GM21526 (cell line): Measurements from ENCODE around the gene GOLGA3.
"Not testable (repeated sequence)": the region's sequence is repeated elsewhere in the genome, so short reads cannot be mapped to it uniquely, and the experiment has no call there.

ENCODE experiments used
- ATAC-seq: cut with Tn5 transposase; IDR thresholded peaks from one replicate; pipeline ENCODE4 v1.9.1; 2021; ENCODE audit warnings: moderate library complexity; ENCODE audit not compliant: unreplicated experiment, low FRiP score

Gene GOLGA3

DNA sequence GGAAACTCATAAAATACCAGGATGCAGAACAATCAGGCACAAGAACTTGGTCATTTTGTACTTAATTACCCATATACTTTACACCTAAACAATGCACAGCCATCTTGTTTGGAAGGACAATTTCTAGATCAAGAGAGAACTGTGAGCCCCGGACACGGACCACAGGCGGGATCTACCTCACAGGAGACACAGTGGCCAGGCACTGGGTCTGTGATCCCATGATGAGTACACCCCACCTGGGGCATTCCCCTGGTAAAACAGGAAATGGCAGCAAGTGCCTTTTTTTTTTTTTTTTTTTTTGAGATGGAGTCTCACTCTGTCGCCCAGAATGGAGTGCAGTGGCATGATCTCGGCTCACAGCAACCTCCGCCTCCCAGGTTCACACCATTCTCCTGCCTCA, 15.2 kb downstream of the GOLGA3 start:
- ATAC-seq, result no peak

DNA sequence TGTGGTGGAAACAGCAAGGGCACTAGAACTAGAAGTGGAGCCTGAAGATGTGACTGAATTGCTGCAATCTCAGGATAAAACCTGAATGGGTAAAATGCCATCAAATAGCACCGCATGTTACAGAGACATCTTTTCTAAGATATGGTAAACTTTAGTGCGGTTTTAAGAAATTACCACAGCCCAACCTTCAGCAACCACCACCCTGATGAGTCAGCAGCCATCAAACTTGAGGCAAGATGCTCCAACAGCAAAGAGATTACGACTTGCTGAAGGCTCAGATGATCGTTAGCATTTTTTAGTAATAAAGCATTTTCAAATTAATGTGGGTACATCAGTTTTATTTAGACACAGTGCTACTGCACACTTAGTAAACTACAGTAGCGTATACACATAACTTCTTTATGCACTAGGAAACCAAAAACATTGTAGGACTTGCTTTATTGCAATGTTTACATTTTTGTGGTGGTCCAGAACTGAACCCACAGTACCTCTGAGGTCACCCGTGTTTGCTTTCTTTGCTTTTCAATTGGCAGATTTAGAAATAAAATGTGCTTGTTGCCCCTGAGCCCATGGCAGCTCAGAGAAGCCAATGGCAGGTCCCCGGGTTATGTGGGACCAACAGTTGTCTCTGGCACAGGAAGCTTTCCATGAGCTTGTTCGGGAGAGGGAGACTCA, 15.9 kb downstream of the GOLGA3 start:
- ATAC-seq, result no peak

DNA sequence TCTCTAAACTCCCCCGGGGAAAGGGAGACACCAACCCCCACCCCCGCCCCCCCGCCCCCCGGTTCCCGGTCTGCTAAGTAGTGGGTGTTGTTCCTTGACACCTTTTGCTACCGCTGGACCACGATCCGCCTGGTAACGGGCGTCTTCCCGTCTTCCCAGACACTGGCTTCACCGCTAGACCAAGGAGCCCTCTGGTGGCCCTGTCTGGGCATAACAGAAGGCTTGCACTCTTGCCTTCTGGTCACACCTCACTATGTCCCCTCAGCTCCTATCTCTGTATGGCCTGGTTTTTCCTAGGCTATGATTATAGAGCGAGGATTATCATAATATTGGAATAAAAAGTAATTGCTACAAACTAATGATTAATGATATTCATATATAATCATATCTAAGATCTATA, 19.3 kb downstream of the GOLGA3 start:
- not testable (repeated sequence) for ATAC-seq

DNA sequence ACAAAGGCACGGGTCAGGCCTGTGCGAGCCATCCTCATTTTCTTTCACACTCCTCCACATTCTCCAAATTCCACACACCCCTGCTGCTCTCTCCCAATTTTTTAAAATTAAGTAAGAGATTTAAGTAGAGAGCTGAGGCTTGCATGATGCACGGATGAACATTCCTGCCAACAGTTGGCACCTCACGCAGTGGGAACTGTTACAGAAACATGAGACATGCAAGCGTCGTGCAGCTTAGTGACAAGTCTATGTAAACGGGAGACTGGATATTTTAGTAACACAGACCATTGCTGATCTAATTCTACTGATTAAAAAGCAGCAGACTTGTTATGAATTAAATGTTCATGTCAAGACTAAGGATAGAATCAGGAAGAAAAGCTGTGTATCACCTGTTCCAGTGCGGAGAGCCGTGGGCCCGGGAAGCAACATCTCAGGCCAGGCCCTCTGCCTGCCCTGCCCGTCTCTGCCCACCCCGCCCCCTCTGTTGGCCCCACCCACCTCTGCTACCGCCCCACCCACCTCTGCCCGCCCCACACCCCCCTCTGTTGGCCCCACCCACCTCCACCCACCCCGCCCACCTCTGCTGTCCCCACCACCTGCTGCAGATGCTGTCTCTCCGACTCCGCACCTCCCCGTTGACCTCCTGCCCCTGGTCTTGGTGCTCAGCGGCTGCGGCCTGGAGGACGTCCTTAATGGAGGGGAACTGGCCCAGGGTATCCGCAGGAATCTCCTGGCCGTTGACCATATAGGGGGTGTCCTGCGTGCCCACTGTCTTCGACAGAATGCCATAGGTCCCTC, 21.2 kb downstream of the GOLGA3 start:
- ATAC-seq, result no peak

DNA sequence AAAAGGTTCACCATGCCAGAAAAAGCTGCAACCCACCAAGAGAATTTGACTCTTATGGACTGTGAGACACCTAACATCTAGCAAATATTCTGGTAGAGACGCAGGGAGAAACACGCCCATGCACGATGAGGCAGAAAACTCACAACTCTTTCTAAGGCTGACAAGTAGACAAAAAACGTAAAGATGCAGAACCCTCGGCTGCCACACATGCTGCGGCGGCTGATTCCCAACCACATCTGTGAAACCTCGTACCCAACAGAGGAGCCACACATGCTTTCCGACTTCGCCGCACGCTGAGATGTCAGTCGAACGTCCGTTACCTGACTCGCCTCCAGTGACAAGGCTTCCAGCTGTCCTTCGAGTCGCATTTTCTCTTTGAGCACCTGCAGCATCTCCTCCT, 21.8 kb downstream of the GOLGA3 start:
- ATAC-seq, result no peak

DNA sequence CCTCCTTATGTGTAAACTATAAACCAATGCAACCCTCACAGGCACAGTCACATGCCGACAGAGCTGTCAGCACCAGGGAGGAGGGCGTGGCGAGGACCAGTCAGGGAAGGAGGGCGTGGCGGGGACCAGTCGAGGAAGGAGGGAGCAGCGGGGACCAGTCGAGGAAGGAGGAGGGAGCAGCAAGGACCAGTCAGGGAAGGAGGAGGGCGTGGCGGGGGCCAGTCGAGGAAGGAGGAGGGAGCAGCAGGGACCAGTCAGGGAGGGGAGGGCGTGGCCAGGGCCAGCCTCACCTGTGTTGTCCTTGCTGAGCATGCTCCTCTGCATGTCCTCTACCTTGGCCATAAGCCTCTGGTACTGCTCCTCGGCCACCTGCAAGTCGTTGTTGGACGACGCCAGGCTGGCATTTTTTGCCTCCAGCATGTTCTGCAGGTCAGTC, 24.2 kb downstream of the GOLGA3 start:
- ATAC-seq, result no peak

DNA sequence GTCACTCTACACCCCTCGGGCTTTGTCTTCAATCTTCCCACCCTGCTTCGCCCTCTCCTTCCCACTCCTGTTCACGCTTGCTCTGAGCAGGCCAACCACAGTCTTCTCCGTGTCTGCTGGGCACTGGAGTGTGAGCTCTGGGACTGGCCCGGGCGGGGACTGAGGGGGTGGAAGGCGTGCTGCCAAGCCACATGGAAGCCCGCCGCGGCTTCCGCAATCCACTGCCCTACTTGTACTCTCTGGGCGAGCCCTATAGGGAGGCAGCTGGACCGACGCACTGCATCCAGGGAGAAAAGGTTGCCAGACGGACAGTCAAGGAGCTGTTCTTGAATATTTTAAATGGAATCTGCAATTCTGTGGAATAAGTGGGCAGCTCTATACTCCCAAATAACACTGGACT, 24.8 kb downstream of the GOLGA3 start:
- ATAC-seq, result no peak

DNA sequence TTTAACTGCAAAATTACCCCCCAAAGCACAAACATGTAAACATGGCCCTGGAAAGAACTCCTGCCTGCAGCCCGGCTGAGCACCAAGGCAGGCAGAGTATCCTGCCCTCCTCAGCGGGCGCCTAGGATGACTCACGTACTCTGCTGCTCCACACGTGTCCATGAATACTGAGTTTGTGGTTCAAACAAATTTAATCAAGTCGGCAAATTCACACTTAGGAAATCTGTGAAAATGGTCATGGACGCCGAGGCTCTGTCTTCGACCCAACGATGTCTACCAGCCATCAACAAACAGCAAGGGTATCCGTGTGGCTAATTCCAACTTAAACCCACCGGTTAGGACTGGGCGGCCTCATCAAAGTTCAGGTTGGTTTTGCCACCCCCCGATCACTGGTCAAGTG, 25.5 kb downstream of the GOLGA3 start:
- ATAC-seq, result no peak

DNA sequence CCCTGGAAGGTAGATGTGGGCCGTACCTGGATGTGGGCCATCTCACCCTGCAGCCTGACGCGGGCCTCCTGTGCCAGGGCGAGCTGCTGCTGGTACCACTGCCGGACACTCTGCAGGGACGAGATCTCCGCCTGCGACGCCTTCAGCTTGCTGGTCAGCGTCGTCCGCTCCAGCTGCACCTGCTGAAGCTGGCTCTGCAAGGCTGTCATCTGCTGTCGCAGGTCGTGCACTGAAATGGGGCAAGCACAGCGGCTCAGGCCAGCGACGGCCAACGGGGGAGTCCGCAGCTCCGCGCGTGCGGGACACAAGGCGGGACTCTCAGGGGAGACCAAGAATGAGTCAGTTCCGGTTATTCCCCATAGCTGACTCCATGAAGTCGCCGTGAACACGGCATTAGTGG, 26.9 kb downstream of the GOLGA3 start:
- ATAC-seq, result no peak

DNA sequence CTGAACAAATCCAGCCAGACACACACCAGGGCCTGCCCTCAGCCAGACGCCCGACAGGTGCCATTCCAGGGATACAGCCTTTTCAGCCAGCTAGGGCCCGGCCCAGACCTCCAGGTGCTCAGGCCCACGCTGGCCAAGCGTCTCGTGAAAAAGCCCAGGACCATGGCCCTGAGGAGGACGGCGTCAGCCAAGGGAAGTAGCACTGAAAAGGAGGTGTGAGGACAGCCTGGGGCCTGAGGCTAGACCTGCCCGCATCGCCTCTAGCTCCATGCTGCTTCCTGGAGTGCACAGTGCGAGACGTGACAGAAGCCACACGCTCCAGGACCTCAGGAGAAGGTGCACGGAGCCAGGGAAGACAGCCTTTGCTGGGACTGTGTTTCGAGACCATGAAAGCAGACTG, 29.8 kb downstream of the GOLGA3 start:
- no peak for ATAC-seq

DNA sequence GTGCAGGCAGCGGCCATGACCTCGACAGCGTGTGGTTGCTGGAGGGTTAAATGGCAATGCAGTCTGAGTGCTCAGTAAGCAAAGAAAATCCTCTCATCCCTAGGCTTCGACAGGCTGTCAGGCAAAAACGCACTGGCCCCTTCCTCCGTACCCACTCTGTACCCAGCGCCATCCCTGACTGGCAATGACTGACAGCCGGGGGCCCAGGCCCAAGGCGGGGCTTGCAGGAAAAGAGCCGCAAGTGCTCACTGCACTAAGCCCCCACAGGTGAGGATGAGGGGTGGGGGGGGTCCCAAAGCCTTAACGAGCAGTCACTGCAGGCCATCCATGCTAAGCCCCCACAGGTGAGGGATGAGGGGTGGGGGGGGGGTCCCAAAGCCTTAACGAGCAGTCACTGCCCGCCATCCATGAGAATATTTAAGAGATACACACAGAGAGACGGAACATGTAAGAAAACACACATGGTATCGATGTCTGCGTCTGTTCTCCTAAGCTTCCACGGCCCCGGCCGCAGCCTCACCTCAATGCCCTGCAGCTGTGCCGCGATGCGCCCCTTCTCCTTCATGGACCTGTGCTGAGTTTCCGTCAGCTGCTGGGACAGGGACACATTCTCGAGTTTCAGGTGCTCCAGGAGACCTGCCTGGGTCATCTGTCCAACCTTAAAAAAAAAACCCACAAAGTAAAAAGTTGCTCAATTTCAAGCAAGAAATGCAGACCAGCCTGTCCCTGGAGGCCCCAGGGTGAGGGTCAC, 30.7 kb downstream of the GOLGA3 start:
- ATAC-seq, result no peak

DNA sequence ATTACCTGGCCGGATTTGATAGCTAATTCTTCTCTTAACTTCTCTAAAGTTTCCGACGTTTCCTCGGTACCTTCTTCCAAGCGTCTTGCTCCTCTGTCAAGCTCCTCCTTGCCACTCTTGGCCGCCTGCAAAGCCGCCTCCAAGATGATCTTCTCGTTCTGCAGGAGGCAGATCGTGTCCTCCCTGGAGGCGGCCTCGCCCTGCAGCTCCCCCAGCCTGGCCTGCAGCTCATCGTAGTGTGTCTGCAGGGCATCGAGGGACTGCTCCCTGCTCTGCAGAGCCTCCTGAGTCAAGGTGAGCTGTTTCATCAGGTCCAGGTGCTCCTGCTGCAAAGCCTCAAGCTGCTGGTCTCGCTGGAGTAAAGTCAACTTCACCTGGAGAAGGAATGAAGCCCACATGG, 32.8 kb downstream of the GOLGA3 start:
- ATAC-seq, result no peak

DNA sequence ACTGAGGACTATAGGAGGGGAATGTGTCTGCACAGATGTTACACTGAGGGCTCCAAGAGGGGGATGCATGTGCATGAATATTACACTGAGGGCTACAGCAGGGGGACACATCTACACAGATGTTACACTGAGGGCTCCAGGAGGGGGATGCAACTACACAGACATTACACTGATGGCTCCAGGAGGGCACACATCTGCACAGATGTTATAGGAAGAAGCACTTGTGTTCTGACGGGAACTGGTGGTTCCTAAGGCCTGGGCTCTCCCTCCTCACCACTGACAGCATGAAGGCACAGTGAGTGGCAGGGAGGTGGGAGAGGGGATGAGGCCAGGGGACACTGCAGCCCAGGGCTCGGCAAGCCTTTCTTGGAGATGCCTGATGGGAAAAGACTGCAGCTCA, 36.7 kb downstream of the GOLGA3 start:
- not testable (repeated sequence) for ATAC-seq

DNA sequence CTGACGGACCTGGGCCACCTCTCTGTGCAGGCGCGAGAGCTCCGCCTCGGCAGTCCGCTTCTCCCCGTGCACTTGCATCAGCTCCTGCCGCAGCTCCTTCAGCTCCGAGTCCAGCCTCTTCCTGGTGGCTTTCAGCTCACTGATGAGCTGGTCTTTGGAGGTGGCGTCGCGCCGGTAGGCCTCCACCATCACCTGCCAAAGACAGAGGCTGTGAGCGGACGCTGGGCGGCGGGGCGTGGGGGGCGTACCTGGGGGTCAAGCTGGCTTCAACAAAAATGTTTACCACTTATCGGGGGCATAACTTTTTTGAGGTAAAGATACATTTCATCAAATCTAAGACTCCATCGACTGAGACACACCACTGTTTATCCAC, 39.6 kb downstream of the GOLGA3 start:
- no peak for ATAC-seq

DNA sequence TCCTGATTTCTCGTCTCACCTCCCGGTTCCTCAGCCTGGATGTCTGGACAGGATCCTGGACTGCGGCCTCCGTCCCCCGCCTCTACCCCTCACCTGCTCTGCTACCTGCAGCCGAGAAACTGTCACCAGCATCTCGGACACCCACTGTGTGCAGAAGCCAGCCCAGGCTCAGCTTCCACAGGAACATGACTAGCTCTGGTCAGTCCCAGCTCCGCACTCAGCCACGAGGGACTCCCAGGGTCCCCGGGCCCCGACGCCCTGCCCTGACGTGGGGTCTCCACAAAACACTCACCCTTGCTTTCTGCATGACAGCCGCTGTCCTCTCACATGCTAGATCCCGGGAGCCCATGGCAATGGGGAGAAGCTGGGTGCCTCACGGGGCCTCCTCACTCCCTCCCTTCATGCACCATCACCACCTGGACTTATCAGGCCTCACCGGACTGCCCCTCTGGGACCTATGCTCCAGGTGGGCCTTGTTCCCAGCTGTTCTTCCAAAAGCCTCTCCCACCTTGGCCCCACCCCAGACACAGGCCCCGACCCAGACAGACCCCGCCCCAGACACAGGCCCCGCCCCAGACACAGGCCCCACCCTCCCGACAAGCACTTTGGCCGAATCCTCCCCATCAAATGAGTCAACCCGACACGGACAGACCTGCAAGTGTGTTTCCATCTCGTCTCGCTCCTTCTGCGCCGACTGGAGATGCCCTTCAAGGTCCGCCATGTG, 40.1 kb downstream of the GOLGA3 start:
- ATAC-seq, result no peak

DNA sequence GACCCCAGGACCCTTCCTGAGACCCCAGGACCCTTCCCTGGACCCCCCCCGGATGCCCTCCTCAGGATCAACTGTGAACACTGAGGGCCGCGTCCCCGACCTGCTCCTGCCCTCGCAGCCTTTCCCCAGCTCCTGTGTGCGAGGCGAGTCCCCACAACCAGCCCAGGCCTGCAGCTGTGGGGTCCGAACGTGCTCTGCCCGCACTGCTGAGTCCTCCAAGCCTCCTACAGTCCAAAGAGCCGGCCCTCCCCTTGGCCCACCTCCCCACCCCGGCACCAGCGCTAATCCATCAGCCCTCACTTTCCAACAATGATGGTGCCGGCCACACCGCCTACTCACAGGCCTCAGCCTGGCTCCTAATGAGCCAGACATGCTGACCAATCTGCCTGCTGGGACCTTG, 40.8 kb downstream of the GOLGA3 start:
- ATAC-seq, result no peak

DNA sequence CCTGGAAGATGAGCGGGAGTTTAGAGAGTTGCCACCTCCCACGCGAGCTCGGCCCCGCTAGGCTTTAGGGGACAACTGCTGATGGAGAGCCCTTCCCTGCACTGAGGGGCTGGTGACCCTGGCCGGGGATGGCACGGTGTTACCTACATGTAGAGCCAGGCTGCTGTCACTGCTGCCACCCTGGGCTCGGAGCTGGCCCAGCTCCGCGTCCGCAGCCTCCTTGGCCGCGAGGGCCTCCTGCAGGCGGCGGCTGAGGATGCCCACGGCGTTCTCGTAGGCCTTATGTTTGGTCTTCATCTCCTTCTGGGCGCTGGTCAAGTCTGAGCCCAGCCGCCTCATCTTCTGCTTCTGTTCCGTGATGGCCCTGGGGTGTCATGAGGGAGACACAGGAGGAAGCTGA, 42.5 kb downstream of the GOLGA3 start:
- ATAC-seq, result no peak

DNA sequence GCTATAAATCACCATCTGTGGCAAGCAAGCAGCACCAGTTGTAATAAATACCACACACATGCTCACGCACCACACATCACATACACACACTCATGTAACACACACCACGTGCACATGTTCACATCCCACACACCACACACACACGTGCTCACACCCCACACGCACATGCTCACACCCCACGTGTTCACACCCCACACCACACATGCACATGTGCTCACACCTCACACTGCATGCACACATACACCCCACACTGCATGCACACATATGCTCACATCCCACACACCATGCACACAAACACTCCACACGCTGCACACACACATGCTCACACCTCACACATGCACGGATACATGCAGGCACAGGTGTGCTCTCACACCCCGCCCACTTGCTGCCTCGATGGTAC, 44.1 kb downstream of the GOLGA3 start:
- ATAC-seq, result no peak

DNA sequence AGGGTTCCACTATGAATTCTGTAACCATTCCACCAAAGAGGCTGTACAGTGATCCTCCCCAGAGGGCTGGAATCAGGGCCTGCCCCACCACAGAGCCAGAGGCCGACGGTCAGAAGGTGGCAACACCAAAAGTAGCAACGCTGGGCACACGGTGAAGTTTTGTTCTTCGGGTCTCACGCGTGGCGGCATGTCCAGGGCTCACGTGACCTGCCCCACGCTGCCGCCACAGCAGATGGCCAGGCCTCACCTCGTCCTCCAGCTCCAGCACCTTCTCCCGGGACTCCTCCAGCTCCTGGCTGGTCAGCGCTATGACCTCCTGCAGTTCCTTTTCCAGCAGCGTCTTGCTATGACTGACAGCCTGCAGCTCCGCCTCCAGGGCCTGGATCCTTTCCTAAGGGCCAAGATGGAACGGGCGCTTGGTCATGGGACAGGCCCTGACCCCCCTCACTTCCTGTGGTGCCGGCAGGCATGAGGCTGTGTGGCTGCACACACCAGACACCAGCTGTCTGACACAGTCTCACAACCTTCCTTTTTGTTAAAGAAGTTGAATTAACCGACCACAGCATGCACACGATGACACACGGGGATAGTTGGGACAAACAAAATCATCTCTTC, 44.6 kb downstream of the GOLGA3 start:
- ATAC-seq, result no peak

DNA sequence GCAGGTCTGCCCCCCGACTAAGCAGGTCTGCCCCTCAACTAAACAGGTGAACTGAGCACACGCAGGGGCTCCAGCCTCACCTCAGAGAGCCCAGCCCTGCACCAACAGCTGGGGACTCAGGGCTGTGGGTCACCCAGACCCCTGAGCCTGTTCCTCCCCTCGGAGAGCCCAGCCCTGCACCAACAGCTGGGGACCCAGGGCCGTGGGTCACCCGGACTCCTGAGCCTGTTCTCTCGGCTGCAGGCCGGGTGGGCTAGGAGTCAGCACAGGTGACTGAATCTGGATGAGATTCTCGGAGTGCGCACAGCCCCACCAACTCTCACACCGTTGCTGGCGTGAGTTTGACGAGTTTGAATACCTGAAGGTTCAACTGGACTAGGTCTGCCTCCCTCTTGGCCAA, 46.7 kb downstream of the GOLGA3 start:
- no peak for ATAC-seq
